GM18508 (cell line): ENCODE results near the gene MINPP1.

ENCODE experiments used
- ATAC-seq: cut with Tn5 transposase; IDR thresholded peaks from one replicate; pipeline ENCODE4 v1.9.1; 2021; ENCODE audit warnings: moderate number of reproducible peaks; ENCODE audit not compliant: insufficient read depth, unreplicated experiment

MINPP1 gene

GRCh38 chr10:87518937-87519336 is 14.2 kb downstream of the MINPP1 start:
- ATAC-seq = no peak

- no peak for ATAC-seq
Measured at GRCh38 chr10:87519582-87519981, 14.9 kb downstream of the MINPP1 start.

GRCh38 chr10:87523731-87524130 is 19.0 kb downstream of the MINPP1 start:
- no peak for ATAC-seq

- ATAC-seq = no peak
Measured at GRCh38 chr10:87524296-87524695, 19.6 kb downstream of the MINPP1 start.

GRCh38 chr10:87531908-87532622 is 27.4 kb downstream of the MINPP1 start:
- no peak for ATAC-seq

GRCh38 chr10:87532696-87533095 is 28.0 kb downstream of the MINPP1 start:
- no peak for ATAC-seq

- ATAC-seq = no peak
Measured at GRCh38 chr10:87534173-87534858, 29.6 kb downstream of the MINPP1 start.

GRCh38 chr10:87538092-87539015 is 33.7 kb downstream of the MINPP1 start:
- no peak for ATAC-seq

- ATAC-seq = no peak
Measured at GRCh38 chr10:87541114-87541513, 36.4 kb downstream of the MINPP1 start.

GRCh38 chr10:87544721-87545120 is 40.0 kb downstream of the MINPP1 start:
- ATAC-seq = no peak

GRCh38 chr10:87545783-87546182 is 41.1 kb downstream of the MINPP1 start:
- ATAC-seq = no peak

- ATAC-seq = no peak
Measured at GRCh38 chr10:87546210-87546609, 41.5 kb downstream of the MINPP1 start.

GRCh38 chr10:87546971-87547413 is 42.3 kb downstream of the MINPP1 start:
- no peak for ATAC-seq

- ATAC-seq = no peak
Measured at GRCh38 chr10:87547734-87548311, 43.1 kb downstream of the MINPP1 start.

- ATAC-seq = no peak
Measured at GRCh38 chr10:87550741-87551140, 46.0 kb downstream of the MINPP1 start.

- ATAC-seq = no peak
Measured at GRCh38 chr10:87551326-87551725, 46.6 kb downstream of the MINPP1 start.

- ATAC-seq = no peak
Measured at GRCh38 chr10:87552248-87552929, 47.7 kb downstream of the MINPP1 start.

GRCh38 chr10:87557409-87557808 is 52.7 kb downstream of the MINPP1 start:
- ATAC-seq = no peak

- no peak for ATAC-seq
Measured at GRCh38 chr10:87558333-87558732, 53.6 kb downstream of the MINPP1 start.

- no peak for ATAC-seq
Measured at GRCh38 chr10:87559392-87559791, 54.7 kb downstream of the MINPP1 start.
